Skin of body (tissue), 2 donors: ENCODE data around the gene BIRC2. TPM values are rescaled to one million over a fixed set of nuclear protein-coding genes. Genes with fewer than 3 reads are reported as not detected.

Experiments
- small RNA-seq: library from RNA; depleted of rRNA; stranded (forward); fragments of <200 nt; gene quantifications from one replicate; pipeline ENCODE3, GENCODE V24; 2014; ENCODE audit warnings: low replicate concordance
- total RNA-seq: library from RNA; depleted of rRNA; stranded (reverse); fragments of >200 nt; gene quantifications from one replicate; pipeline ENCODE4 v1.2.3, GENCODE V29; 2014

The BIRC2 gene
- total RNA-seq, 1 donor from 2014 or later: 66.5 TPM

Small RNA genes within 50 kb of the gene (small RNA-seq; reads per million reads assigned to genes)
- gene AP000942.3 (not detected), gene AP000942.4 (not detected), gene RNU6-952P (not detected)

Other genes starting within 250 kb of the BIRC2 start
- gene YAP1, start 236.8 kb upstream of the BIRC2 start, total RNA-seq: 117 TPM
- 7.6 TPM for gene BIRC3, start 29.7 kb upstream of the BIRC2 start, total RNA-seq
- 117 TPM for gene TMEM123, start 105.6 kb downstream of the BIRC2 start, total RNA-seq
- gene MMP7, start 183.5 kb downstream of the BIRC2 start, total RNA-seq: 3.6 TPM